Mesenchymal stem cell (in vitro differentiated cells and primary cell): ENCODE results near the gene MAVS.

ENCODE experiments used
- DNase-seq: peaks from one replicate; pipeline ENCODE4 v3.0.0-alpha.2; 2013
- H2AFZ ChIP-seq: one replicate; pipeline ENCODE4 v1.6.1; 2013; ENCODE audit warnings: low read depth, mild to moderate bottlenecking, control low read depth, inconsistent platforms, low read length, moderate library complexity
- H2AK5ac ChIP-seq: 2 replicates; pipeline ENCODE4 v1.6.1; 2013; ENCODE audit warnings: low read length, moderate library complexity, mild to moderate bottlenecking, inconsistent platforms; ENCODE audit not compliant: severe bottlenecking
- H2BK120ac ChIP-seq: one replicate; pipeline ENCODE4 v1.6.1; 2013; ENCODE audit warnings: low read depth, mild to moderate bottlenecking, inconsistent platforms, low read length, moderate library complexity
- H2BK12ac ChIP-seq, 2 experiments: one replicate each; pipeline ENCODE4 v1.6.1; 2013; ENCODE audit warnings: inconsistent platforms in 2 of 2, low read length in 2 of 2, mild to moderate bottlenecking in 2 of 2, moderate library complexity in 2 of 2, control low read depth in 1 of 2
- H2BK15ac ChIP-seq: one replicate; pipeline ENCODE4 v1.6.1; 2013; ENCODE audit warnings: mild to moderate bottlenecking, low read depth, inconsistent platforms; ENCODE audit not compliant: poor library complexity, severe bottlenecking
- H2BK5ac ChIP-seq: 2 replicates; pipeline ENCODE4 v1.6.1; 2013; ENCODE audit warnings: low read depth, mild to moderate bottlenecking, low read length, control low read depth, inconsistent platforms; ENCODE audit not compliant: poor library complexity, severe bottlenecking
- H3K14ac ChIP-seq, 2 experiments: one replicate each; pipeline ENCODE4 v1.6.1; 2013; ENCODE audit warnings: inconsistent platforms in 2 of 2, low read length in 2 of 2, control low read depth in 1 of 2, mild to moderate bottlenecking in 1 of 2, moderate library complexity in 1 of 2
- H3K18ac ChIP-seq, 2 experiments: one replicate each; pipeline ENCODE4 v1.6.1; 2013; ENCODE audit warnings: inconsistent platforms in 2 of 2, low read length in 2 of 2, control low read depth in 1 of 2, low read depth in 1 of 2, mild to moderate bottlenecking in 1 of 2
- H3K23ac ChIP-seq, 2 experiments: one replicate each; pipeline ENCODE4 v1.6.1; 2013; ENCODE audit warnings: inconsistent platforms in 2 of 2, low read length in 2 of 2, mild to moderate bottlenecking in 2 of 2, moderate library complexity in 2 of 2, control low read depth in 1 of 2
- H3K27ac ChIP-seq: 2 replicates; pipeline ENCODE4 v1.5.1; 2013; ENCODE audit warnings: mild to moderate bottlenecking, moderate library complexity, low read length, control low read depth, inconsistent platforms; ENCODE audit not compliant: poor library complexity, severe bottlenecking
- H3K27me3 ChIP-seq, 2 experiments: 2 replicates each; pipeline versions ENCODE4 v1.6.1 to v1.7.0; 2013; ENCODE audit warnings: low read length in 2 of 2, mild to moderate bottlenecking in 2 of 2, moderate library complexity in 2 of 2, control low read depth in 1 of 2, inconsistent platforms in 1 of 2; ENCODE audit not compliant: control insufficient read depth in 1 of 2, insufficient read depth in 1 of 2
- H3K36me3 ChIP-seq, 2 experiments: 2 replicates each; pipeline versions ENCODE4 v1.6.1 to v1.7.0; 2013; ENCODE audit warnings: low read length in 2 of 2, control low read depth in 1 of 2, inconsistent platforms in 1 of 2, low read depth in 1 of 2, mild to moderate bottlenecking in 1 of 2; ENCODE audit not compliant: insufficient read depth in 2 of 2, control insufficient read depth in 1 of 2
- H3K4ac ChIP-seq, 2 experiments: one replicate each; pipeline ENCODE4 v1.6.1; 2013; ENCODE audit warnings: inconsistent platforms in 2 of 2, low read length in 2 of 2, mild to moderate bottlenecking in 2 of 2, moderate library complexity in 2 of 2, control low read depth in 1 of 2, low read depth in 1 of 2
- H3K4me1 ChIP-seq: 2 replicates; pipeline ENCODE4 v1.6.1; 2013; ENCODE audit warnings: low read depth, low read length, control low read depth; ENCODE audit not compliant: control insufficient read depth, insufficient read depth
- H3K4me2 ChIP-seq: 2 replicates; pipeline ENCODE4 v1.6.1; 2013; ENCODE audit warnings: low read length, mild to moderate bottlenecking, inconsistent platforms; ENCODE audit not compliant: poor library complexity, severe bottlenecking
- H3K4me3 ChIP-seq, 2 experiments: 2 replicates each; pipeline versions ENCODE4 v1.5.1 to v1.7.0; 2013; ENCODE audit warnings: low read length in 2 of 2, mild to moderate bottlenecking in 2 of 2, control low read depth in 1 of 2, low read depth in 1 of 2; ENCODE audit not compliant: insufficient read depth in 1 of 2
- H3K79me1 ChIP-seq: replicated peaks from 2 replicates; pipeline ENCODE4 v1.6.1; 2013; ENCODE audit warnings: mild to moderate bottlenecking, control low read depth, low read length, inconsistent platforms; ENCODE audit not compliant: poor library complexity, severe bottlenecking
- H3K9ac ChIP-seq: 2 replicates; pipeline ENCODE4 v1.7.0; 2013; ENCODE audit warnings: mild to moderate bottlenecking, low read length, moderate library complexity
- H3K9me3 ChIP-seq: 2 replicates; pipeline ENCODE4 v1.7.0; 2013; ENCODE audit warnings: mild to moderate bottlenecking, low read length; ENCODE audit not compliant: control insufficient read depth
- H4K8ac ChIP-seq: one replicate; pipeline ENCODE4 v1.6.1; 2013; ENCODE audit warnings: inconsistent platforms, mild to moderate bottlenecking, low read length, moderate library complexity
- H4K91ac ChIP-seq: one replicate; pipeline ENCODE4 v1.6.1; 2013; ENCODE audit warnings: mild to moderate bottlenecking, low read length, inconsistent platforms
- WGBS: methylation state at CpG from one replicate; pipeline ENCODE4 v1.1.7; 2013; ENCODE audit warnings: mixed read lengths; 5-methylcytosine and 5-hydroxymethylcytosine counted together

The MAVS gene

GRCh38 chr20:3919352-3919751 lies 72.7 kb downstream of the MAVS start:
- Histone ChIP-seq H3K18ac (no peak overlapping the region), H3K27ac (no peak overlapping the region), H2BK12ac (no peak overlapping the region), H3K4me1 (peaks cover 13% of the 10 kb centered on the region), H3K79me1 (peaks cover 13% of the 10 kb centered on the region), H3K4me2 (no peak overlapping the region), H3K4ac (no peak overlapping the region), H2AFZ (no peak overlapping the region), H2BK120ac (no peak overlapping the region), H2BK15ac (no peak overlapping the region), H4K8ac (no peak overlapping the region), H3K23ac (no peak overlapping the region), H2BK5ac (no peak overlapping the region), H3K9me3 (no peaks in the 10 kb centered on the region), H3K36me3 (peaks cover 33 to 95% of the 10 kb centered on the region in 2 experiments), H3K27me3 (no peaks in the 10 kb centered on the region), H2AK5ac (no peak overlapping the region), H3K4me3 (no peak overlapping the region), H3K14ac (no peak overlapping the region), H4K91ac (no peak overlapping the region), H3K9ac (peak overlapping the region; percentile 32)
- WGBS = 100% methylated on average over 1 of the region's 1 CpG
- peak; percentile 37 for DNase-seq

DNA sequence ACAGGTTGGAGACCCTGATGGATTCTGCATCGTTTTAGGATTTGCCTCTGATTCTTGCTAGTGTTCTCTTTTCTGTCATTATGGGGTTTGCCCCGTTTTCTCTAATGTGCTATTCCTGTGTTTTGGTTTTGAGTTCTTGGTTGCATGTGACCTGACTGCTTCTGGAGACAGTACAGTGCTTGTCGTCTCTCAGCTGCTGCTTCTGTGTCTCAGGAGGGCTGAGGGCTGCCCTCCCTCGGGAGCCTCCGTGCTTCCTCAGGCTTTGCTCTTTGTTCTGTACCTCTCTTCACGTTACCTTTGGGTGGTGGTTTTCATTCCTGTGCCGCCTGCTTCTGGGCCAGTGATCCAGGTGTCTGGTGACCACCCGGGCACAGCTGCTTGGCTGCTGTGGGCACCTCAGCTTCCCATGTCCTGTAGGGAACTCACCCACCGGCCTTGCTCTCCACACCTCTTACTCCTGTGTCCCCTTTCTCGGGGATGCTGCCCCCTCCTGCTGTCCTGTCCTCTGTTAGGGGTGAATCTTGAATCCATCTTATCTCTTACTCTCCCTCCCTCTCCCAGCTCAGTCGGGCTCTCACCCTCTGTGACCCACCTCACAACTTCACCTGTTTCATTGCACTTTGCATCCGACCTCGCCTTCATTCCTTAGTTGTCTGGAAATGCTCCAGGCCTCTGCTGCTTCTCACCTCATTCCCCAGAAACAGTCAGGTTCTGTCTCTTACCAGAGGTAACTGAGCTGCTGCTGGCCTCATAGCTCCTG lies 75.8 kb downstream of the MAVS start:
- no peak overlapping the region for H2AFZ ChIP-seq
- peaks cover 50 to 86% of the 10 kb centered on the region in 2 experiments for H3K36me3 ChIP-seq
- H3K18ac ChIP-seq = no peak overlapping the region
- no peaks in the 10 kb centered on the region for H3K27me3 ChIP-seq
- peaks cover 25% of the 10 kb centered on the region for H3K4me1 ChIP-seq
- no peak overlapping the region for H3K27ac ChIP-seq
- no peak for DNase-seq
- no peak overlapping the region for H2BK12ac ChIP-seq
- 96% methylated on average over 13 of the region's 13 CpGs for WGBS
- no peak overlapping the region for H3K4me3 ChIP-seq
- no peaks in the 10 kb centered on the region for H3K9me3 ChIP-seq
- peaks cover 28% of the 10 kb centered on the region for H3K79me1 ChIP-seq
- H3K4ac ChIP-seq = no peak overlapping the region
- H2BK120ac ChIP-seq = no peak overlapping the region
- H4K91ac ChIP-seq = no peak overlapping the region
- no peak overlapping the region for H2BK5ac ChIP-seq
- H3K9ac ChIP-seq = no peak overlapping the region
- no peak overlapping the region for H2BK15ac ChIP-seq
- no peak overlapping the region for H4K8ac ChIP-seq
- no peak overlapping the region for H3K14ac ChIP-seq
- H3K23ac ChIP-seq = no peak overlapping the region
- no peak overlapping the region for H3K4me2 ChIP-seq
- H2AK5ac ChIP-seq = no peak overlapping the region

DNA sequence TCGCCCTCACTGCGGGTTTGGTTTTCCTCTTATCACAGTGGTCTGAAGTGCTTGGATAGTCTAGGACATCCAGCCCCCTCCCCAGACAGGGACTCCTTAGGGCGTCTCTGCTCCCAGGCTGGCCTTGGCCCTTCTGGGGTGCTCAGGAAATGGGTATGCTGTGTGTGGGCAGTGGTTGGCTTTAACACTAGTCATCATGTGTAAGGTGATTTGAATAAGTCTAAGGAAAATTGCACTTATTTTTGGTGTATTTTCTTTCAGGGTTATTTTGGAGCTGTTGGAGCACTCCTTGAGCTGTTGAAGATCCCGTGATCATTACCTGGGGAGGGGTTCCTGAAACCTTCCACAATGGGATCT lies 76.3 kb downstream of the MAVS start:
- no peaks in the 10 kb centered on the region for H3K9me3 ChIP-seq
- no peak overlapping the region for H4K8ac ChIP-seq
- whole genome bisulfite sequencing = 100% methylated on average over 3 of the region's 4 CpGs
- H4K91ac ChIP-seq = no peak overlapping the region
- no peak overlapping the region for H2BK12ac ChIP-seq
- H3K4ac ChIP-seq = no peak overlapping the region
- H3K4me2 ChIP-seq = no peak overlapping the region
- H3K23ac ChIP-seq = no peak overlapping the region
- no peak overlapping the region for H2AFZ ChIP-seq
- peaks cover 25% of the 10 kb centered on the region for H3K4me1 ChIP-seq
- peaks cover 54 to 83% of the 10 kb centered on the region in 2 experiments for H3K36me3 ChIP-seq
- no peak overlapping the region for H2AK5ac ChIP-seq
- DNase-seq = no peak
- H3K79me1 ChIP-seq = peaks cover 30% of the 10 kb centered on the region
- no peak overlapping the region for H3K14ac ChIP-seq
- no peak overlapping the region for H2BK120ac ChIP-seq
- H3K9ac ChIP-seq = no peak overlapping the region
- no peak overlapping the region for H3K18ac ChIP-seq
- H2BK15ac ChIP-seq = no peak overlapping the region
- no peaks in the 10 kb centered on the region for H3K27me3 ChIP-seq
- H3K4me3 ChIP-seq = no peak overlapping the region
- H2BK5ac ChIP-seq = no peak overlapping the region
- H3K27ac ChIP-seq = no peak overlapping the region

DNA sequence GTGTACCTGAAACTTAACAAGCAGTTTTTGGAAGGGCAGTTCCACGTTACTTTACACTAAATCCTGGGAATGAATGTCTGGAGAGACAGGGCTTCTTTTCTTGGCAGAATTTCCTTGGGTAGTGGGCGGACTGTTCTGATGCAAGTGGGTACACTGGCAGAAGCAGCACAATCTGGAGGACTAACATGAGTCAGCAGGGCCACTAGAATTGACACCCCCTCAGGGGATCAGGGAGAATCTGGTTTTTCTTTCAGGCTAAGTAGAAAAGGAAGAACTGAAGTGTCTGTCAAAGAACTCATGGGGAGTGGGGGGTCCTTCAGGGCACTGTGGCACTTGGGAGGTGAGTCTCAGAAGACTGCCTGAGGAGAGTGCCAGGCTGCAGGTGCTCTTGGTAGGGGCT lies 77.2 kb downstream of the MAVS start:
- H2AFZ ChIP-seq = no peak overlapping the region
- H3K27me3 ChIP-seq = no peaks in the 10 kb centered on the region
- no peak overlapping the region for H3K27ac ChIP-seq
- no peak overlapping the region for H3K14ac ChIP-seq
- peak overlapping the region; percentile 57 for H4K8ac ChIP-seq
- H4K91ac ChIP-seq = no peak overlapping the region
- peak overlapping the region; percentile 37 for H3K9ac ChIP-seq
- H2AK5ac ChIP-seq = no peak overlapping the region
- DNase-seq = peak; percentile 50
- no peaks in the 10 kb centered on the region for H3K9me3 ChIP-seq
- H3K4me1 ChIP-seq = peaks cover 27% of the 10 kb centered on the region
- no peak overlapping the region for H2BK12ac ChIP-seq
- no peak overlapping the region for H3K23ac ChIP-seq
- WGBS = 96% methylated on average over 2 of the region's 2 CpGs
- no peak overlapping the region for H3K4me2 ChIP-seq
- H3K79me1 ChIP-seq = peaks cover 33% of the 10 kb centered on the region
- no peak overlapping the region for H2BK120ac ChIP-seq
- H2BK15ac ChIP-seq = no peak overlapping the region
- H3K4ac ChIP-seq = no peak overlapping the region
- H2BK5ac ChIP-seq = no peak overlapping the region
- H3K36me3 ChIP-seq = peaks cover 50 to 74% of the 10 kb centered on the region in 2 experiments
- no peak overlapping the region for H3K4me3 ChIP-seq
- no peak overlapping the region for H3K18ac ChIP-seq
